ENCODE data around the gene LRRC75B. TPM values are rescaled to one million over a fixed set of nuclear protein-coding genes. Genes with fewer than 3 reads are reported as not detected.

The LRRC75B gene
- total RNA-seq, 1 experiment from 2014 or later: 18.1 TPM

- H3K4me1 Mint-ChIP-seq: no peaks in the 10 kb centered on the region
Observed at GRCh38 chr22:24566899-24567511, 25.9 kb downstream of the LRRC75B start.

More at GRCh38 chr22:24566899-24567511, 25.9 kb downstream of the LRRC75B start:
- no peak overlapping the region for H3K4ac ChIP-seq (ENCODE audit: low read depth, low read length)
- no peak overlapping the region for H3K23ac ChIP-seq (ENCODE audit: insufficient read length, low read depth, low read length)
- H3K27me3 Mint-ChIP-seq (ENCODE audit: low read depth): no peaks in the 10 kb centered on the region
- H3K4me1 ChIP-seq (ENCODE audit: insufficient read depth, low read length): no peaks in the 10 kb centered on the region
- H3K79me1 ChIP-seq (ENCODE audit: insufficient read depth, low read depth, low read length, poor library complexity, severe bottlenecking): peaks cover 5% of the 10 kb centered on the region
- no peak overlapping the region for H2BK12ac ChIP-seq (ENCODE audit: insufficient read length, low read depth, low read length)
- no peaks in the 10 kb centered on the region for H3K23me2 ChIP-seq (ENCODE audit: insufficient read length, low read depth, low read length, poor library complexity, severe bottlenecking)
- H4K20me1 ChIP-seq (ENCODE audit: control insufficient read depth, insufficient read depth, insufficient read length): no peaks in the 10 kb centered on the region
- H3K27me3 ChIP-seq (ENCODE audit: insufficient read depth, low read length): no peaks in the 10 kb centered on the region
- H3K9me3 Mint-ChIP-seq: no peaks in the 10 kb centered on the region
- no peak overlapping the region for H3K56ac ChIP-seq (ENCODE audit: insufficient read length, low read depth, low read length)
- no peak overlapping the region for H2BK20ac ChIP-seq (ENCODE audit: low read depth, low read length, poor library complexity, severe bottlenecking)
- peaks cover 35% of the 10 kb centered on the region for H3K79me2 ChIP-seq (ENCODE audit: insufficient read depth, low read length)
- no peak overlapping the region for H2BK5ac ChIP-seq (ENCODE audit: insufficient read length, low read length)
- DNase-seq: no peak
- no peak overlapping the region for H2AFZ ChIP-seq (ENCODE audit: low read length)
- no peak overlapping the region for H3K4me3 Mint-ChIP-seq
- H4K8ac ChIP-seq (replicated peaks; ENCODE audit: insufficient read length, low read depth, low read length): no peak overlapping the region
- no peak overlapping the region for H2BK120ac ChIP-seq (ENCODE audit: low read depth, low read length, poor library complexity, severe bottlenecking)
- H3K4me2 ChIP-seq (ENCODE audit: insufficient read depth, insufficient read length, low read length): no peak overlapping the region
- H3K18ac ChIP-seq (ENCODE audit: insufficient read length, low read depth, low read length): no peak overlapping the region
- H4K91ac ChIP-seq (ENCODE audit: insufficient read length, low read depth, low read length): no peak overlapping the region
- TF ChIP-seq, protein P1, sequence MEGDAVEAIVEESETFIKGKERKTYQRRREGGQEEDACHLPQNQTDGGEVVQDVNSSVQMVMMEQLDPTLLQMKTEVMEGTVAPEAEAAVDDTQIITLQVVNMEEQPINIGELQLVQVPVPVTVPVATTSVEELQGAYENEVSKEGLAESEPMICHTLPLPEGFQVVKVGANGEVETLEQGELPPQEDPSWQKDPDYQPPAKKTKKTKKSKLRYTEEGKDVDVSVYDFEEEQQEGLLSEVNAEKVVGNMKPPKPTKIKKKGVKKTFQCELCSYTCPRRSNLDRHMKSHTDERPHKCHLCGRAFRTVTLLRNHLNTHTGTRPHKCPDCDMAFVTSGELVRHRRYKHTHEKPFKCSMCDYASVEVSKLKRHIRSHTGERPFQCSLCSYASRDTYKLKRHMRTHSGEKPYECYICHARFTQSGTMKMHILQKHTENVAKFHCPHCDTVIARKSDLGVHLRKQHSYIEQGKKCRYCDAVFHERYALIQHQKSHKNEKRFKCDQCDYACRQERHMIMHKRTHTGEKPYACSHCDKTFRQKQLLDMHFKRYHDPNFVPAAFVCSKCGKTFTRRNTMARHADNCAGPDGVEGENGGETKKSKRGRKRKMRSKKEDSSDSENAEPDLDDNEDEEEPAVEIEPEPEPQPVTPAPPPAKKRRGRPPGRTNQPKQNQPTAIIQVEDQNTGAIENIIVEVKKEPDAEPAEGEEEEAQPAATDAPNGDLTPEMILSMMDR (conservative IDR thresholded peaks at IDR 0.05): no peak
- H3K36me3 Mint-ChIP-seq (ENCODE audit: insufficient read depth in 1 of 3, low read depth in 3 of 3): peaks cover 37 to 73% (median 57%) of the 10 kb centered on the region in 3 experiments
- no peak overlapping the region for H3K9ac ChIP-seq (ENCODE audit: extremely low read depth, insufficient read length, low read length)
- no peak overlapping the region for H3T11ph ChIP-seq (ENCODE audit: low read length)
- no peak overlapping the region; the same call in 1 of the 2 replicates for H3K14ac ChIP-seq (ENCODE audit: insufficient read depth, low read length)
- no CpG with 5 or more reads among the region's 8 CpGs for WGBS (ENCODE audit: extremely low coverage, insufficient read length, low lambda C conversion rate)
- H3K27ac ChIP-seq (ENCODE audit: insufficient read length, low read depth, low read length): no peak overlapping the region
- no peaks in the 10 kb centered on the region for H3K9me3 ChIP-seq (ENCODE audit: control insufficient read depth, low read depth, low read length)
- H2BK15ac ChIP-seq (ENCODE audit: low read depth, low read length): no peak overlapping the region
- no peak overlapping the region for H4K5ac ChIP-seq (ENCODE audit: insufficient read length, low read depth, low read length)
- peak overlapping the region in 1 of 3 experiments; percentile 48; a peak in 4 of 7 replicates for H3K27ac Mint-ChIP-seq
- no peak overlapping the region for H2AK5ac ChIP-seq (ENCODE audit: insufficient read length, low read length)

All from H9 (cell line).